Stimulated activated CD4-positive, alpha-beta T cell treated with anti-CD3 and anti-CD28 coated beads, Interleukin-15, amount 100 ng/mL, for 24 hours (primary cell): ENCODE data around the gene RETREG1.
"Not testable (repeated sequence)": the region's sequence is repeated elsewhere in the genome, so short reads cannot be mapped to it uniquely, and the experiment has no call there.

ENCODE experiments used
- DNase-seq: peaks from one replicate; pipeline ENCODE4 v3.0.0-alpha.2; 2020

The RETREG1 gene

DNA sequence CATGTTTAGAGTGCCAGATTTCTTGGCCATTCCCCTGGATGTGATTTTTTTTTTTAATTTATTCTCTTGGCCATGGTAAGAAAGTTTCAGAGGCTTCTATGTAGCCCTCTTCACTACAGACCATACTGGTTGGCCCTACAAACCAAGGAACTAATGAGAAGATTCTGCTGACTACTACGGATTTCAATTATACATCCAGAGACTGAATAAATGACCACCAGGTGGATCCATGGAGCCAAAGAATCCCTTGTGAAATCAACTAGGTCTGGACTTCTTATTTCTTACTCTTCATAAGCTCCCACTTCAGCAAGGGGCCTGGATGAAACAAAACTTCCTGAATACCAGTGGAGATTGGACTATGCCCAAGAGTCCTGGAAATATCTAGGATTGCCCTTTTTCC lies 178.8 kb downstream of the RETREG1 start:
- DNase-seq: no peak

DNA sequence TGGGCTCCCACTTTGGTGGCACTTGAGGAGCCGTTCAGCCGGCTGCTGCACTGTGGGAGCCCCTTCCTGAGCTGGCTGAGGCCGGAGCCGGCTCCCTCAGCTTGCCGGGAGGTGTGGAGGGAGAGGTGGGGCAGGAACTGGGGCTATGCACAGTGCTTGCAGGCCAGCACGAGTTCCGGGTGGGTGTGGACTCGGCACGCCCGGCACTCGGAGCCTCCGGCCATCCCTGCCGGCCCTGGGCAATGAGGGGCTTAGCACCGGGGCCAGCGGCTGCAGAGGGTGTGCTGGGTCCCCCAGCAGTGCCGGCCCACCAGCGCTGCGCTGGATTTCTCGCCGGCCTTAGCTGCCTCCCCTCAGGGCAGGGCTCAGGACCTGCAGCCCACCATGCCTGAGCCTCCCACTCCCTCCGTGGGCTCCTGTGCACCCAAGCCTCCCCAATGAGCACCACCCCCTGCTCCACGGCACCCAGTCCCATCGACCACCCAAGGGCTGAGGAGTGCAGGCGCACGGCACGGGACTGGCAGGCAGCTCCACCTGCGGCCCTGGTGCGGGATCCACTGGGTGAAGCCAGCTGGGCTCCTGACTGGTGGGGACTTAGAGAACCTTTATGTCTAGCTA lies 180.6 kb downstream of the RETREG1 start:
- DNase-seq: not testable (repeated sequence)

- DNase-seq: no peak
Observed at GRCh38 chr5:16431490-16431889, 185.3 kb downstream of the RETREG1 start.

- no peak for DNase-seq
Observed at GRCh38 chr5:16430349-16431089, 186.3 kb downstream of the RETREG1 start.

GRCh38 chr5:16428359-16428758 lies 188.4 kb downstream of the RETREG1 start:
- no peak for DNase-seq

DNA sequence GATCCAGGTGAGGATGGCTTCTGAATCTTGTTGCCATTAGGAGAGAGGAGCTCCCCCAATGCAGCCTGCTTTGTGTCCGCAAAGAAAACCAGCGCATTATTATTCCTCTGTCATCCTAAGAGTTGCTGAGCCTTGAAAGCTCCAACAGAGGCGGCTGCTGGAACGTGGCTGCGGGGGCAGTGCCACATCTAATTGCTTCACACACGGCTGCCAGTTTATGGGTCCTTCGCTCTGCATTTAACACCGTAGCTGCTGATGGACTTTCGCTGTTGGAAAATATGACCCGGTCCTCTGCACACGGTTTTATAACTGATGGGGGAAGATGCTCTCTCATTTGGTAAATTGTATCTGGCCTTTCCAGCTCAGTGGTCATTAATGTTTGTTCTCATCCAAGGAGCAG lies 189.2 kb downstream of the RETREG1 start:
- no peak for DNase-seq
